ENCODE results near the gene SHC2. TPM values are rescaled to one million over a fixed set of nuclear protein-coding genes. Genes with fewer than 3 reads are reported as not detected.

Gene SHC2
- total RNA-seq, 1 donor from 2014 or later: 47.8 TPM

DNA sequence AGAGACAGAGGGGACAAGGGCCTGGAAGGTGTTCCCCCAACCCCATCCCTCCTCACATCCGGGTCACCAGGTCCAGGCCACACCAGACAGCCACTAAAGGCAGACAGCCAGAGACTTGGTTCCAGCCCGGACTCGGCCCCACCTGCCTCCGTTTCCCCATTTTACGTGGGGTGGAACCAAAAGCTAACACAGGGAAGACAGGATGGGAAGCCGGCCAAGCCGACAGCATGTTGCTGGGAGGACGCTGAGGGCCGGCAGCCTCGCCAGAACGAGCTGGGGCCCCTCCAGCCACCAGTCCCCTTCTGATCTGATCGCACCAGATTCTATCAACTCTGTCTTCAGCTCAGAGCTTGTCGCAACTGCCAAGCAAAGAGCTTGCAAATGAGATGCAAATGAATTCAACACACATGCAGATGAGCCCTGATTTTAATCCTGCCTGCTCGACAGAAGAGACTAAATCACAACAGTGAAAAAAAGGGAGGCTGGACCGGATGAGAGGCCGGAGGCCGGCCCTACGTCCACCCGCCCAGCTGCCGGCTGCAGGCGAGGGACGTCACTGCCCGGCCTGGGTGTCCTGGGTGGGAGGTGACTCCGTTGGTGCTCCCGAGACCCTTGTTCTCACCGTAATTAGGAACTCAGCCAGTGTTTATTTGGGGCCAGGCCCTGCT is 17.5 kb upstream of the SHC2 start:
- H3K4me1 Mint-ChIP-seq (ENCODE audit: low read depth): peaks cover 6% of the 10 kb centered on the region
- peaks cover 3% of the 10 kb centered on the region for H3K36me3 Mint-ChIP-seq (ENCODE audit: low read depth)
- no peak overlapping the region for H3K27ac Mint-ChIP-seq (ENCODE audit: unreplicated experiment)
- no peaks in the 10 kb centered on the region for H3K27me3 Mint-ChIP-seq (ENCODE audit: low read depth)
- TF ChIP-seq, protein P1, sequence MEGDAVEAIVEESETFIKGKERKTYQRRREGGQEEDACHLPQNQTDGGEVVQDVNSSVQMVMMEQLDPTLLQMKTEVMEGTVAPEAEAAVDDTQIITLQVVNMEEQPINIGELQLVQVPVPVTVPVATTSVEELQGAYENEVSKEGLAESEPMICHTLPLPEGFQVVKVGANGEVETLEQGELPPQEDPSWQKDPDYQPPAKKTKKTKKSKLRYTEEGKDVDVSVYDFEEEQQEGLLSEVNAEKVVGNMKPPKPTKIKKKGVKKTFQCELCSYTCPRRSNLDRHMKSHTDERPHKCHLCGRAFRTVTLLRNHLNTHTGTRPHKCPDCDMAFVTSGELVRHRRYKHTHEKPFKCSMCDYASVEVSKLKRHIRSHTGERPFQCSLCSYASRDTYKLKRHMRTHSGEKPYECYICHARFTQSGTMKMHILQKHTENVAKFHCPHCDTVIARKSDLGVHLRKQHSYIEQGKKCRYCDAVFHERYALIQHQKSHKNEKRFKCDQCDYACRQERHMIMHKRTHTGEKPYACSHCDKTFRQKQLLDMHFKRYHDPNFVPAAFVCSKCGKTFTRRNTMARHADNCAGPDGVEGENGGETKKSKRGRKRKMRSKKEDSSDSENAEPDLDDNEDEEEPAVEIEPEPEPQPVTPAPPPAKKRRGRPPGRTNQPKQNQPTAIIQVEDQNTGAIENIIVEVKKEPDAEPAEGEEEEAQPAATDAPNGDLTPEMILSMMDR (IDR thresholded peaks at IDR 0.05): no peak
- DNase-seq (ENCODE audit: low spot score): no peak
- H3K4me3 Mint-ChIP-seq (ENCODE audit: unreplicated experiment): no peak overlapping the region
- peaks cover 8% of the 10 kb centered on the region for H3K9me3 Mint-ChIP-seq (ENCODE audit: low read depth)

DNA sequence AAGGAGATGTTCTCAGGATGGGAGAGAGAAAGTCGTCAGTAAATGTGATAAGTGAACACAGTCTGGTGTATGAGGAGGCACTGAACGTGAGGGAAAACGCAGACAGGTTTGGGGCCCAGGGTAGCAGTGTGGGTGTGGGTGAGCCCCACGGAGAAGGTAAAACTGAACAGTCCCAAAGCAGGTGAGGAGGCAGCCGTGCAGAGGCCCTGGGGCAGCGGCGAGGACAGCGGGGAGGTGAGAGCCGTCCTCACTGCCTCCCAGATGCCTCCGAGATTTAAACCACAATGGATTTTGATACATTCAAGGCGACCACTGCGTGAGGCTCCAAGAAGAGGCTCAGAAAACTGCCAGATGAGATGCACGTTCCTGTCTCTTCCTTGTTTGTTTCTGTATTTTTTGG is 14.5 kb upstream of the SHC2 start:
- no peak for DNase-seq (ENCODE audit: low spot score)
- Mint-ChIP-seq H3K27me3 (ENCODE audit: low read depth) (no peaks in the 10 kb centered on the region), H3K4me3 (ENCODE audit: unreplicated experiment) (no peak overlapping the region), H3K27ac (ENCODE audit: unreplicated experiment) (no peak overlapping the region), H3K4me1 (ENCODE audit: low read depth) (peaks cover 10% of the 10 kb centered on the region), H3K36me3 (ENCODE audit: low read depth) (peaks cover 3% of the 10 kb centered on the region), H3K9me3 (ENCODE audit: low read depth) (peaks cover 4% of the 10 kb centered on the region)
- TF ChIP-seq, protein P1 (IDR thresholded peaks at IDR 0.05): no peak

DNA sequence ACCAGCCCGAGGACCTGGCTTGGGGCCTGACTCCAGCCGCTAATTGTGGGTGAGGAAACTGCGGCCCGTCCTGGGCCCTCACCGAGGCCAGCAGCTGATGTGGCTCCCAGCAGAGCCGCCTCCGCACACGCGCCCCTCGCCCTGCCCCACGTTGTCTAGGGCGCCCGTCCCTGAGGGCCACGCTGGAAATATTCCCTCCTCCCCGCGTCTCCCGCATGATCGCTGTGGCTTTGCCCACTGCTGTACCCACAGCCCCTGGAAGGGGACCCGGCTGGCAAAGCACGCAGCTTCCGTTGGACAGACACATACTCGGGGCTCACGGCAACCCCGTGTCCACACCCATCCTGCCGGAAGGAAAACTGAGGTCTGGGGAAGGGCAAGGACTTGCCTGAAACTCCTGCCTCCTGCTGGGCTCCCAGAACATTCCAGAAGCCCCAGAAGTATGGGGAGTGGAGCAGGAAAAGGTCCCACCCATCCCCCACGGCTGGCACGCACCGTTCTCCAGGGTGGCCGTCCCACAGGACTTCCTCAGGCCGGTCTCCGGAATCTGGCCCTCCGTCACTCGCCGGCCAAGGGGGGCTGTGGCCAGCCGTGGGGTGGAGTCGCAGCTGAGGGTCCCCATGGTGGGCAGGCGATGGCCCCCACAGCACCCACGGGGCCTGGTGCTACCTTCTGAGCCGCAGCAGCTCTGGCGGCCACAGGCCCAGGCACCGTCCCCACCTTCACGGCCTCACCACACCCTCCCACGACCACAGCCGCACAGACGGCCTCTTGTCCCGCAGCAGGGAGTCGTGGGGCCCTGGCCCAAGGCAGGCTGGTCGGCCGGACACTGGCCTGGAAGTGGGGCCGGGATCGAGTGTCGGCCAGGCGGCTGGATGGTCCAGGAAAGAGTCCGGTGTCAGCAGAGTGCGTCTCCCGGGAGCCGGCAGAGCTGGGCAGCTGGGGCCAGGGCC is 13.6 kb upstream of the SHC2 start:
- DNase-seq (ENCODE audit: low spot score): no peak

DNA sequence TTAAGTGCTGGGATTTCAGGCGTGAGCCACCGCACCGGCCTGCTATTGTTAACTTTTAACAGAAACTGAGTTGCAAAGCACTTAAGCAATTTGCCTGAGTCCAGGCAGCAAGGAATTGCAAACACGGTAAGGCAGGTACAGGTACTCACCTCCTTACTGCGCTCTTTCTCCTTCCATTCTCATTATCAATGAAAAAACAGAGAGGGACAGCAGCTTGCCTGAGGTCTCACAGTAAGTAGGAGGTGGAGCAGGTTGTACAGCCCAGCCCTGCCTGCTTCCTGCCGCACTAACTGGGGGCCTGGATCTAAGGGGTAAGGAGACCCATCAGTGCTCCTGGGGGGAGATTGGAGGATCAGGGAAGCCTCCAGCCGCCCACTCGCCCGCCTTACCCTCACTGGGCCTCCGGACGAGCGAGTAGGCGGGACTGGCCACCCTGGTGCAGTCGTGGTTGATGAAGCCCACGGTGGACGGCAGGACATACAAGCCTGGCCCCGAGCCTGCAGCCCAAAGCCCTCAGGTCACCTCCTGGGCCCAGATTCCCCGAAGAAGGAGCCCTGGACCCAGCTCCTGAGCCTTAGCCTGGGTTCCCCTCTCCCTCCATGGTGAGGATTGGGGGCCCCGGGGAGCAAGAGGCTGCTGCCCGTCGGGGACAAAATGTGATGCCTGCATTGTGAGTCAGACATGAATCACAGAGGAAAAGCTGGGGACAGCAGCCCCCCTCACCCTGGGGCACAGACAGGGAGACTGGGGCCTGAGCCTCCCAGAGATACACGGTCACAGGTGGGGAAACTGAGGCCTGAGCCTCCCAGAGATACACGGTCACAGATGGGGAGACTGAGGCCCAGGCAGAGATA is 11.4 kb upstream of the SHC2 start:
- Mint-ChIP-seq H3K4me3 (ENCODE audit: unreplicated experiment) (no peak overlapping the region), H3K9me3 (ENCODE audit: low read depth) (no peaks in the 10 kb centered on the region), H3K27me3 (ENCODE audit: low read depth) (no peaks in the 10 kb centered on the region), H3K27ac (ENCODE audit: unreplicated experiment) (no peak overlapping the region), H3K4me1 (ENCODE audit: low read depth) (peaks cover 3% of the 10 kb centered on the region), H3K36me3 (ENCODE audit: low read depth) (no peaks in the 10 kb centered on the region)
- DNase-seq (ENCODE audit: low spot score): no peak
- TF ChIP-seq, protein P1 (IDR thresholded peaks at IDR 0.05): no peak

More for the DNA sequence above, 13.6 kb upstream of the SHC2 start:
- no peaks in the 10 kb centered on the region for H3K9me3 Mint-ChIP-seq (ENCODE audit: low read depth)
- H3K27ac Mint-ChIP-seq (ENCODE audit: unreplicated experiment): no peak overlapping the region
- TF ChIP-seq, protein P1 (IDR thresholded peaks at IDR 0.05): no peak
- H3K27me3 Mint-ChIP-seq (ENCODE audit: low read depth): no peaks in the 10 kb centered on the region
- H3K4me1 Mint-ChIP-seq (ENCODE audit: low read depth): peaks cover 3% of the 10 kb centered on the region
- H3K4me3 Mint-ChIP-seq (ENCODE audit: unreplicated experiment): no peak overlapping the region
- no peaks in the 10 kb centered on the region for H3K36me3 Mint-ChIP-seq (ENCODE audit: low read depth)

DNA sequence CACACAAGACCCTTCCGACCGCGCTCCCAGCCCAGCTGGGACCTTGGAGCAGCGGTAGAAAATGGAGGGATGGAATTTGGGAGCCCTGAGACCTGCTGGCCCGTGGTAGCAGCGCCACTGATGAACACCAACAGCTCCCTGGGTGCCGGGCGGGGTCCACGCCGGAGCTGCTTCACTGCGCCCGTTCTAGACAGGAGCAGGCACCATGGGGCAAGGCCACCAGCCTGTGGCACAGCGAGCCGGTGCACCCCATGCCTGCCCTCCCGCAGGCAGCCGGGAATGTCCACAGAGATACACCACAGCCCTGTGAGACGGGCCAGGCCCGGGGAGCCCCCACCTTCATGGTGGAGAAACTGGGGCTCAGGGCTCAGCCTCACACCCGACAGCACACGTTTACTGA is 9.9 kb upstream of the SHC2 start:
- H3K4me1 Mint-ChIP-seq (ENCODE audit: low read depth): peaks cover 3% of the 10 kb centered on the region
- H3K4me3 Mint-ChIP-seq (ENCODE audit: unreplicated experiment): no peak overlapping the region
- no peak overlapping the region for H3K27ac Mint-ChIP-seq (ENCODE audit: unreplicated experiment)
- no peak for DNase-seq (ENCODE audit: low spot score)
- H3K9me3 Mint-ChIP-seq (ENCODE audit: low read depth): no peaks in the 10 kb centered on the region
- TF ChIP-seq, protein P1 (IDR thresholded peaks at IDR 0.05): no peak
- H3K36me3 Mint-ChIP-seq (ENCODE audit: low read depth): no peaks in the 10 kb centered on the region
- no peaks in the 10 kb centered on the region for H3K27me3 Mint-ChIP-seq (ENCODE audit: low read depth)
